CD4-positive, alpha-beta T cell (primary cell): ENCODE results near the gene SPATA17. TPM values are rescaled to one million over a fixed set of nuclear protein-coding genes. Genes with fewer than 3 reads are reported as not detected.

Source experiments
- ATAC-seq: fragments of 200-7000 bp; cut with Tn5 transposase; one replicate; pipeline ENCODE4 v1.10.0; 2022; ENCODE audit warnings: mild to moderate bottlenecking; ENCODE audit not compliant: poor library complexity
- CTCF ChIA-PET: fragments of 350-600 bp; sonication (Branson Sonifier 250); formaldehyde crosslinking; loops from one replicate; lab custom pipeline; 2021; ENCODE audit warnings: antibody characterized with exemption, inconsistent platforms; lab: Charles Lee
- POLR2A ChIA-PET: fragments of 350-600 bp; sonication (Branson Sonifier 250); formaldehyde crosslinking; loops from one replicate; lab custom pipeline; 2021; ENCODE audit warnings: antibody characterized with exemption, inconsistent platforms; lab: Charles Lee
- DNase-seq, 14 experiments: peaks; one replicate each; pipeline ENCODE4 v3.0.0-alpha.2; 2013 to 2020; ENCODE audit warnings: mixed read lengths in 2 of 14
- H3K27ac ChIP-seq, 2 donors: one replicate each; pipeline versions ENCODE4 v1.5.1 to v1.7.0; 2013; ENCODE audit warnings: low read length in 2 of 2, low read depth in 1 of 2, mild to moderate bottlenecking in 1 of 2
- H3K27me3 ChIP-seq, 2 experiments: 1 replicate in 1 of 2; 2 replicates in 1 of 2; pipeline versions ENCODE4 v1.6.1 to v1.7.0; 2013; ENCODE audit warnings: low read length in 2 of 2, control low read depth in 1 of 2, mild to moderate bottlenecking in 1 of 2, moderate library complexity in 1 of 2; ENCODE audit not compliant: insufficient read depth in 2 of 2, control insufficient read depth in 1 of 2
- H3K36me3 ChIP-seq: one replicate; pipeline ENCODE4 v1.6.1; 2013; ENCODE audit warnings: low read length, control low read depth; ENCODE audit not compliant: insufficient read depth
- H3K4me1 ChIP-seq: one replicate; pipeline ENCODE4 v1.6.1; 2013; ENCODE audit warnings: low read length, control low read depth; ENCODE audit not compliant: insufficient read depth
- H3K4me3 ChIP-seq: one replicate; pipeline ENCODE4 v1.5.1; 2013; ENCODE audit warnings: mild to moderate bottlenecking, low read length, moderate library complexity
- H3K9me3 ChIP-seq, 2 experiments: 1 replicate in 1 of 2; 2 replicates in 1 of 2; pipeline versions ENCODE4 v1.6.1 to v1.7.0; 2013; ENCODE audit warnings: low read length in 2 of 2, mild to moderate bottlenecking in 2 of 2, control low read depth in 1 of 2, moderate library complexity in 1 of 2; ENCODE audit not compliant: control insufficient read depth in 1 of 2, insufficient read depth in 1 of 2
- H3K27ac Mint-ChIP-seq: one replicate; pipeline ENCODE4 v1.8.0; 2020; ENCODE audit warnings: mixed read lengths
- H3K27me3 Mint-ChIP-seq: one replicate; pipeline ENCODE4 v1.8.0; 2021; ENCODE audit warnings: mixed read lengths
- H3K36me3 Mint-ChIP-seq: one replicate; pipeline ENCODE4 v1.8.0; 2021; ENCODE audit warnings: low read depth, mixed read lengths
- H3K4me1 Mint-ChIP-seq: one replicate; pipeline ENCODE4 v1.8.0; 2021; ENCODE audit warnings: low read depth, mixed read lengths
- H3K4me3 Mint-ChIP-seq: one replicate; pipeline ENCODE4 v1.8.0; 2020; ENCODE audit warnings: mild to moderate bottlenecking, mixed read lengths
- H3K9me3 Mint-ChIP-seq: one replicate; pipeline ENCODE4 v1.8.0; 2020; ENCODE audit warnings: mixed read lengths
- intact Hi-C, 2 experiments: fragments of 100-400 bp; cut with DNase I in 1 of 2; cut with micrococcal nuclease in 1 of 2; formaldehyde crosslinking; loops; one replicate each; pipeline versions ENCODE4 v1.15.1 to v1.9.0; 2023 to 2025; cut with DNase I, micrococcal nuclease
- total RNA-seq, 174 experiments: library from RNA in 2 of 174; stranded (reverse) in 2 of 174; gene quantifications; one replicate each; pipeline ENCODE4 v1.2.3 and lab custom pipeline; 2021 to 2026
- TF ChIP-seq, protein P1 (sequence below): fragments of 200-600 bp; IDR thresholded peaks from one replicate; pipeline ENCODE4 v1.8.0; 2022; ENCODE audit warnings: antibody characterized with exemption, mild to moderate bottlenecking

Gene SPATA17
- total RNA-seq, 2 experiments from 2014 or later = not detected

DNA sequence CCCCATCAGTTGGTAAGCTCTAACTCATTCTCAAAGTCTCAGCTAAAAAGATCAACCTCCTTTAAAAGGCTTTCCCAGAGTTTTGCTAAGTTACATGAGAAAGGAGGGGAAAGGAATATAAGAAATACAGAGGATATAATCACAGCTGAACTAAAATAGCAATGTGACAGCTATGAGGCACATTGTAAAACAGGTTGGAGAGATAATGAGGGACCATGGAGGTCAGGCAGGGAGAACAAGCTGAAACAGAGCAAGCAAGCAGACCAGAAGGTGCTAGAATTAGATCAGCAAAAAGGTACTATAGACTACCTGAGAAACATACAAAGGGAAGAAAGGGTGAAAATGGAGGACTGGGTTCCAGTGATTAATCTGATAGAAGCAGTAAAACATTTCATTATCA lies 28.8 kb upstream of the SPATA17 start:
- Histone ChIP-seq H3K4me3 (no peak overlapping the region), H3K4me1 (no peaks in the 10 kb centered on the region), H3K36me3 (no peaks in the 10 kb centered on the region), H3K27ac (no peak overlapping the region), H3K27me3 (no peaks in the 10 kb centered on the region), H3K9me3 (no peaks in the 10 kb centered on the region)
- no peak overlapping the region for H3K27ac Mint-ChIP-seq
- no peak for ATAC-seq
- intact Hi-C loops = no loop called here
- H3K27me3 Mint-ChIP-seq = no peaks in the 10 kb centered on the region
- peaks cover 30% of the 10 kb centered on the region for H3K36me3 Mint-ChIP-seq
- CTCF ChIA-PET = interaction anchor here (1.0 kb wide), 1 partner anchor 25 kb away, joined by 3 read pairs; no protein-coding TSS in a partner anchor
- POLR2A ChIA-PET = no interaction called here
- H3K4me3 Mint-ChIP-seq = no peak overlapping the region
- no peaks in the 10 kb centered on the region for H3K9me3 Mint-ChIP-seq
- no peaks in the 10 kb centered on the region for H3K4me1 Mint-ChIP-seq
- no peak for DNase-seq
- TF ChIP-seq, protein P1, sequence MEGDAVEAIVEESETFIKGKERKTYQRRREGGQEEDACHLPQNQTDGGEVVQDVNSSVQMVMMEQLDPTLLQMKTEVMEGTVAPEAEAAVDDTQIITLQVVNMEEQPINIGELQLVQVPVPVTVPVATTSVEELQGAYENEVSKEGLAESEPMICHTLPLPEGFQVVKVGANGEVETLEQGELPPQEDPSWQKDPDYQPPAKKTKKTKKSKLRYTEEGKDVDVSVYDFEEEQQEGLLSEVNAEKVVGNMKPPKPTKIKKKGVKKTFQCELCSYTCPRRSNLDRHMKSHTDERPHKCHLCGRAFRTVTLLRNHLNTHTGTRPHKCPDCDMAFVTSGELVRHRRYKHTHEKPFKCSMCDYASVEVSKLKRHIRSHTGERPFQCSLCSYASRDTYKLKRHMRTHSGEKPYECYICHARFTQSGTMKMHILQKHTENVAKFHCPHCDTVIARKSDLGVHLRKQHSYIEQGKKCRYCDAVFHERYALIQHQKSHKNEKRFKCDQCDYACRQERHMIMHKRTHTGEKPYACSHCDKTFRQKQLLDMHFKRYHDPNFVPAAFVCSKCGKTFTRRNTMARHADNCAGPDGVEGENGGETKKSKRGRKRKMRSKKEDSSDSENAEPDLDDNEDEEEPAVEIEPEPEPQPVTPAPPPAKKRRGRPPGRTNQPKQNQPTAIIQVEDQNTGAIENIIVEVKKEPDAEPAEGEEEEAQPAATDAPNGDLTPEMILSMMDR = no peak

DNA sequence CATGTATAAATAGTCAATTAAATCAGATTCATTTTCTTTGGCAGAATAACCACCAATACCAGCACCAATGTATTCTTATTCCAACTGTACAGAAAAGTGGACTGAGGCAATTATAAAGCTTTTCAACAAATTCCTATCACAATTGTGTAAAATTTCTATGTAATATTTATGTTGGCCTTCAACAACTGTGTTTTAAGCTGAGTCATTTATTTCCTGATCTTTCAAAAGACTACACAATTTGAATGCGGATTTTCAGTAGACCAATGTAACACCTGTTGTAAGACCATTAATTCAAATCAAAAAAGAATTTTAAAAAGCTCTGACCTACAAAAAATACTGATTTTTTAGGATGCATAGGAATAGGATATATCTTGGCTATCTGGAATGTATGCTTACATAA lies 25.8 kb upstream of the SPATA17 start:
- TF ChIP-seq, protein P1 = no peak
- H3K27ac Mint-ChIP-seq = no peak overlapping the region
- intact Hi-C loops = no loop called here
- Histone ChIP-seq H3K4me3 (no peak overlapping the region), H3K27ac (no peak overlapping the region), H3K36me3 (peaks cover 4% of the 10 kb centered on the region), H3K27me3 (no peaks in the 10 kb centered on the region), H3K4me1 (no peaks in the 10 kb centered on the region), H3K9me3 (no peaks in the 10 kb centered on the region)
- no peaks in the 10 kb centered on the region for H3K27me3 Mint-ChIP-seq
- CTCF ChIA-PET = no interaction called here
- H3K36me3 Mint-ChIP-seq = peaks cover 38% of the 10 kb centered on the region
- H3K4me3 Mint-ChIP-seq = no peak overlapping the region
- POLR2A ChIA-PET = no interaction called here
- DNase-seq = no peak
- no peaks in the 10 kb centered on the region for H3K9me3 Mint-ChIP-seq
- no peak for ATAC-seq
- H3K4me1 Mint-ChIP-seq = no peaks in the 10 kb centered on the region

- intact Hi-C loops = no loop called here
- no peaks in the 10 kb centered on the region for H3K27me3 ChIP-seq
- Mint-ChIP-seq H3K4me3 (no peak overlapping the region), H3K27ac (no peak overlapping the region), H3K27me3 (no peaks in the 10 kb centered on the region), H3K9me3 (no peaks in the 10 kb centered on the region), H3K4me1 (peaks cover 22% of the 10 kb centered on the region), H3K36me3 (peaks cover 60% of the 10 kb centered on the region)
- H3K4me3 ChIP-seq = no peak overlapping the region
- no peak overlapping the region for H3K27ac ChIP-seq
- ChIA-PET POLR2A (interaction anchor here (1.5 kb wide), 1 partner anchor 16 kb away, joined by 5 read pairs; the partner anchor contains the start of genes GPATCH2 and SPATA17), CTCF (interaction anchor here (1.0 kb wide), 1 partner anchor 16 kb away, joined by 3 read pairs; the partner anchor contains the start of gene GPATCH2)
- no peak for ATAC-seq
- H3K36me3 ChIP-seq = peaks cover 15% of the 10 kb centered on the region
- TF ChIP-seq, protein P1 = no peak
- no peaks in the 10 kb centered on the region for H3K4me1 ChIP-seq
- no peaks in the 10 kb centered on the region for H3K9me3 ChIP-seq
- DNase-seq = no peak
These were observed 16.9 kb upstream of the SPATA17 start for GRCh38 chr1:217614200-217614712.
